ENCODE results near the gene STH. TPM values are rescaled to one million over a fixed set of nuclear protein-coding genes. Genes with fewer than 3 reads are reported as not detected.

The STH gene
- total and polyA plus RNA-seq, 10 of the 15 experiments (the other 5 are each of a cell fraction or from before 2014, with no cell fraction given) = not detected

GRCh38 chr17:45981306-45981705 is 17.7 kb upstream of the STH start:
- TF ChIP-seq SMAD1 (IDR thresholded peaks at IDR 0.05; ENCODE audit: low read depth, partially characterized antibody) = no peak
- no peak for TF ChIP-seq TCF12 (IDR thresholded peaks at IDR 0.05; ENCODE audit: low read depth, low read length)
- TF ChIP-seq RCOR1 (conservative IDR thresholded peaks at IDR 0.05; ENCODE audit: low read depth, low read length) = no peak
- no peak for TF ChIP-seq CREB1 (IDR thresholded peaks at IDR 0.05; ENCODE audit: low read depth)
- no peak for TF ChIP-seq HCFC1 (IDR thresholded peaks at IDR 0.05; ENCODE audit: low read length)
- TF ChIP-seq ZNF274 (IDR thresholded peaks at IDR 0.05; ENCODE audit: insufficient read depth, insufficient read length) = no peak
- TF ChIP-seq MYC (IDR thresholded peaks at IDR 0.05; ENCODE audit: insufficient read depth, insufficient read length, insufficient replicate concordance, low read length, severe bottlenecking) = no peak
- no peak for TF ChIP-seq MTA2 (IDR thresholded peaks at IDR 0.05; ENCODE audit: low read depth)
- TF ChIP-seq BCL11A (IDR thresholded peaks at IDR 0.05; ENCODE audit: low read depth, low read length) = no peak
- TF ChIP-seq SUZ12 (IDR thresholded peaks at IDR 0.05; ENCODE audit: unreplicated experiment) = no peak
- no peak for TF ChIP-seq USF1 (IDR thresholded peaks at IDR 0.05; ENCODE audit: borderline replicate concordance, extremely low read length, insufficient read depth, low read depth, low read length)
- no peak for TF ChIP-seq PAX5 (IDR thresholded peaks at IDR 0.05; ENCODE audit: borderline replicate concordance, low read depth, low read length)
- no peak for TF ChIP-seq LARP7 (IDR thresholded peaks at IDR 0.05)
- TF ChIP-seq SIX5 (IDR thresholded peaks at IDR 0.05; ENCODE audit: low read depth, low read length, severe bottlenecking) = no peak
- no peak for TF ChIP-seq RUNX3 (IDR thresholded peaks at IDR 0.05; ENCODE audit: low read length)
- no peak for TF ChIP-seq ESRRA (IDR thresholded peaks at IDR 0.05; ENCODE audit: low read length)
- TF ChIP-seq CHD4 (IDR thresholded peaks at IDR 0.05) = no peak
- TF ChIP-seq ZBTB40 (IDR thresholded peaks at IDR 0.05; ENCODE audit: borderline replicate concordance) = no peak
- TF ChIP-seq GABPA (IDR thresholded peaks at IDR 0.05; ENCODE audit: low read depth) = no peak
- no peak for TF ChIP-seq SREBF1 (IDR thresholded peaks at IDR 0.05; ENCODE audit: low read length)
- WGBS (ENCODE audit: insufficient coverage, insufficient replicate concordance, low lambda C conversion rate, missing lambda C conversion rate) = 32% methylated on average over 7 of the region's 7 CpGs
- ChIA-PET POLR2A (no interaction called here), CTCF (no interaction called here), RAD21 (ENCODE audit: unreplicated experiment) (no interaction called here), SMC1A (ENCODE audit: uncharacterized antibody, unreplicated experiment) (no interaction called here)
- H3K4me1 ChIP-seq (ENCODE audit: control insufficient read depth, insufficient read depth, low read length) = no peaks in the 10 kb centered on the region
- no peak for DNase-seq (ENCODE audit: low read depth, low spot score)
- H3K4me3 ChIP-seq = no peak overlapping the region
- H3K27me3 ChIP-seq (replicated peaks in 1 of 2; ENCODE audit: control insufficient read depth in 2 of 2, insufficient read depth in 2 of 2, low read length in 1 of 2) = no peaks in the 10 kb centered on the region; a peak in 2 of 4 replicates
- no peak overlapping the region for H2AFZ ChIP-seq (ENCODE audit: control insufficient read depth, low read depth, low read length)
- no peak for ATAC-seq
- H3K79me2 ChIP-seq (ENCODE audit: control insufficient read depth, insufficient read depth, low read length) = no peaks in the 10 kb centered on the region
- H3K9me3 ChIP-seq (replicated peaks; ENCODE audit: control insufficient read depth, insufficient read depth, low read length) = no peaks in the 10 kb centered on the region
- intact Hi-C loops (cut with micrococcal nuclease; ENCODE audit: unreplicated experiment) (no loop called here), in situ Hi-C loops (cut with MboI) (no loop called here)
- no peaks in the 10 kb centered on the region for H4K20me1 ChIP-seq (ENCODE audit: control insufficient read depth, insufficient read depth)
- no TSS peak for BruUV-seq (replicated peaks)
- H3K4me2 ChIP-seq (ENCODE audit: control insufficient read depth, insufficient read depth) = no peak overlapping the region
- no peak overlapping the region for H3K9ac ChIP-seq (ENCODE audit: control insufficient read depth, insufficient read depth, low read length)
- no peak overlapping the region for H3K27ac ChIP-seq (ENCODE audit: control insufficient read depth, insufficient read depth)
- no peaks in the 10 kb centered on the region for H3K36me3 ChIP-seq (ENCODE audit: control insufficient read depth in 2 of 2, insufficient read depth in 2 of 2, low read length in 1 of 2)
- no peak for FAIRE-seq

Data from GM12878 (cell line).